PFSK-1 (cell line): ENCODE measurements around the gene CEP63.

Experiments
- FOXP2 ChIP-seq: optimal IDR thresholded peaks from 2 replicates; pipeline ENCODE3; 2011; ENCODE audit warnings: borderline replicate concordance, control low read depth, inconsistent platforms; ENCODE audit not compliant: insufficient read depth; ENCODE audit errors: extremely low read length, extremely low read depth
- POLR2AphosphoS5 ChIP-seq: IDR thresholded peaks from 2 replicates; pipeline ENCODE4 v1.6.1; 2012; ENCODE audit warnings: low read depth, mild to moderate bottlenecking, control low read depth, low read length, moderate library complexity
- REST ChIP-seq, 2 experiments: IDR thresholded peaks; 2 replicates each; pipeline versions ENCODE4 v1.6.1 to v1.8.0; 2011 to 2012; ENCODE audit warnings: low read depth in 2 of 2, low read length in 2 of 2, control low read depth in 1 of 2, inconsistent platforms in 1 of 2, mild to moderate bottlenecking in 1 of 2, moderate library complexity in 1 of 2; ENCODE audit not compliant: insufficient read depth in 1 of 2
- SIN3A ChIP-seq: IDR thresholded peaks from 2 replicates; pipeline ENCODE4 v1.6.1; 2012; ENCODE audit warnings: mild to moderate bottlenecking, low read length, moderate library complexity, borderline replicate concordance; ENCODE audit not compliant: insufficient read depth
- TAF1 ChIP-seq: IDR thresholded peaks from 2 replicates; pipeline ENCODE4 v1.6.1; 2012; ENCODE audit warnings: low read length, control low read depth, borderline replicate concordance; ENCODE audit not compliant: insufficient read depth

Gene CEP63

GRCh38 chr3:134614955-134615354 is 129.1 kb downstream of the CEP63 start:
- TF ChIP-seq SIN3A (no peak), REST (IDR thresholded peaks at IDR 0.05; ENCODE audit: insufficient read depth in 1 of 2, low read depth in 2 of 2, low read length in 2 of 2) (no peak)

GRCh38 chr3:134615743-134616142 is 129.9 kb downstream of the CEP63 start:
- TF ChIP-seq FOXP2 = no peak
- no peak for TF ChIP-seq POLR2AphosphoS5
- TF ChIP-seq REST (IDR thresholded peaks at IDR 0.05; ENCODE audit: insufficient read depth in 1 of 2, low read depth in 2 of 2, low read length in 2 of 2) = no peak
- TF ChIP-seq SIN3A = no peak
- TF ChIP-seq TAF1 = no peak

GRCh38 chr3:134617608-134618477 is 132.0 kb downstream of the CEP63 start:
- no peak for TF ChIP-seq SIN3A
- no peak for TF ChIP-seq TAF1

GRCh38 chr3:134618478-134619300 is 132.8 kb downstream of the CEP63 start:
- TF ChIP-seq FOXP2 (no peak), POLR2AphosphoS5 (no peak), TAF1 (no peak), SIN3A (no peak), REST (IDR thresholded peaks at IDR 0.05; ENCODE audit: insufficient read depth in 1 of 2, low read depth in 2 of 2, low read length in 2 of 2) (no peak)

GRCh38 chr3:134619301-134619615 is 133.4 kb downstream of the CEP63 start:
- TF ChIP-seq TAF1 = no peak
- TF ChIP-seq POLR2AphosphoS5 = no peak
- TF ChIP-seq FOXP2 = no peak
- TF ChIP-seq SIN3A = no peak
- no peak for TF ChIP-seq REST (IDR thresholded peaks at IDR 0.05; ENCODE audit: insufficient read depth in 1 of 2, low read depth in 2 of 2, low read length in 2 of 2)
